K562 (cell line): ENCODE measurements around the gene LMNA. TPM values are rescaled to one million over a fixed set of nuclear protein-coding genes. Genes with fewer than 3 reads are reported as not detected.

Experiments used
- ATAC-seq: fragments of 200-7000 bp; cut with Tn5 transposase; 3 replicates; pipeline ENCODE4 v1.9.1; 2020; ENCODE audit warnings: moderate library complexity
- BruUV-seq: library from RNA; stranded (reverse); fragments of 400-500 nt; replicated peaks from 2 replicates; lab custom pipeline; 2021; lab: Mats Ljungman, UMichigan
- CTCF ChIA-PET: fragments of 300-600 bp; formaldehyde crosslinking; extraction: SDS; loops from one replicate; lab custom pipeline; 2021; ENCODE audit warnings: low intra/inter-chr PET ratio; lab: Yijun Ruan, JAX
- POLR2A ChIA-PET: fragments of 300-600, 350-650 bp; sonication (Branson Sonifier 250); formaldehyde crosslinking; extraction: SDS; loops from one replicate; lab custom pipeline; 2021; ENCODE audit warnings: antibody characterized with exemption, inconsistent platforms; lab: Yijun Ruan, JAX
- DNase-seq, 4 experiments: peaks; one replicate each; pipeline versions ENCODE4 v3.0.0 to v3.0.0-alpha.2; 2011 to 2018; ENCODE audit warnings: low spot score in 3 of 4, mixed read lengths in 3 of 4; ENCODE audit errors: extremely low read depth in 1 of 4
- FAIRE-seq: peaks from 2 replicates; lab custom pipeline; 2011; peaks lifted over from hg19 to GRCh38; lab: Jason Lieb, UNC
- H2AFZ ChIP-seq: 2 replicates; pipeline ENCODE4 v1.6.0; 2011; ENCODE audit warnings: low read depth, low read length, control low read depth, inconsistent platforms
- H3K27ac ChIP-seq: fragments of 200-600 bp; 3 replicates; pipeline ENCODE4 v1.8.0; 2011; ENCODE audit warnings: low read depth, mild to moderate bottlenecking, control low read depth, inconsistent platforms, low read length, moderate library complexity, mixed read lengths; ENCODE audit errors: extremely low read depth
- H3K27me3 ChIP-seq, 2 experiments: fragments of 300-600 bp in 1 of 2; 2 replicates in 1 of 2; 3 replicates in 1 of 2; pipeline versions ENCODE4 v1.6.0 to v1.8.0; 2011; ENCODE audit warnings: inconsistent platforms in 2 of 2, low read length in 2 of 2, mild to moderate bottlenecking in 1 of 2, mixed read lengths in 1 of 2, moderate library complexity in 1 of 2; ENCODE audit not compliant: control insufficient read depth in 2 of 2, insufficient read depth in 2 of 2
- H3K36me3 ChIP-seq: fragments of 300-600 bp; 3 replicates; pipeline ENCODE4 v1.8.0; 2011; ENCODE audit warnings: mild to moderate bottlenecking, low read length, inconsistent platforms; ENCODE audit not compliant: control insufficient read depth, insufficient read depth
- H3K4me1 ChIP-seq, 2 experiments: fragments of 200-600 bp in 1 of 2; replicated peaks in 1 of 2; 2 replicates in 1 of 2; 3 replicates in 1 of 2; pipeline versions ENCODE4 v1.5.1 to v1.8.0; 2011; ENCODE audit warnings: inconsistent platforms in 2 of 2, low read length in 2 of 2, mild to moderate bottlenecking in 1 of 2, mixed read lengths in 1 of 2, moderate library complexity in 1 of 2; ENCODE audit not compliant: control insufficient read depth in 2 of 2, insufficient read depth in 2 of 2
- H3K4me2 ChIP-seq: 2 replicates; pipeline ENCODE4 v1.6.1; 2011; ENCODE audit warnings: low read length, control low read depth, inconsistent platforms, mixed read lengths; ENCODE audit not compliant: insufficient read depth
- H3K4me3 ChIP-seq: fragments of 200-600 bp; sonication (generic), shearing (Covaris generic); 2 replicates; pipeline ENCODE4 v1.5.1; 2016; ENCODE audit warnings: control low read depth, inconsistent platforms
- H3K79me2 ChIP-seq: fragments of 200-600 bp; 3 replicates; pipeline ENCODE4 v1.8.0; 2011; ENCODE audit warnings: low read length, inconsistent platforms; ENCODE audit not compliant: control insufficient read depth, insufficient read depth
- H3K9ac ChIP-seq, 2 experiments: 2 replicates each; pipeline versions ENCODE4 v1.6.0 to v1.6.1; 2011; ENCODE audit warnings: low read depth in 2 of 2, low read length in 2 of 2, control low read depth in 1 of 2, inconsistent platforms in 1 of 2, mild to moderate bottlenecking in 1 of 2, mixed read lengths in 1 of 2; ENCODE audit not compliant: insufficient read depth in 1 of 2
- H3K9me1 ChIP-seq: one replicate; pipeline ENCODE4 v1.6.0; 2011; ENCODE audit warnings: inconsistent platforms, mild to moderate bottlenecking, low read length, moderate library complexity; ENCODE audit not compliant: control insufficient read depth, insufficient read depth
- H3K9me3 ChIP-seq: replicated peaks from 2 replicates; pipeline ENCODE4 v1.5.1; 2011; ENCODE audit warnings: low read depth, low read length, inconsistent platforms; ENCODE audit not compliant: control insufficient read depth, insufficient read depth
- H4K20me1 ChIP-seq: replicated peaks from 2 replicates; pipeline ENCODE4 v1.6.1; 2011; ENCODE audit warnings: low read length, inconsistent platforms, mixed read lengths; ENCODE audit not compliant: control insufficient read depth, insufficient read depth
- BCL6 ChIP-seq: fragments of 250-450 bp; sonication (Bioruptor Pico); IDR thresholded peaks from 2 replicates; pipeline ENCODE4 v1.4.0; 2020
- CREB5 ChIP-seq: fragments of 250-450 bp; sonication (Bioruptor Pico); IDR thresholded peaks from 2 replicates; pipeline ENCODE4 v1.5.0; 2020; ENCODE audit warnings: mild to moderate bottlenecking
- GABPB2 ChIP-seq: fragments of 250-450 bp; sonication (Bioruptor Pico); conservative IDR thresholded peaks from 2 replicates; pipeline ENCODE4 v1.5.1; 2021; ENCODE audit warnings: mild to moderate bottlenecking
- MTA2 ChIP-seq: fragments of 450-650 bp; IDR thresholded peaks from 2 replicates; pipeline ENCODE4 v1.6.1; 2016; ENCODE audit warnings: low read depth
- NFIC ChIP-seq: fragments of 450-650 bp; IDR thresholded peaks from 2 replicates; pipeline ENCODE4 v1.6.1; 2017; ENCODE audit warnings: mild to moderate bottlenecking, inconsistent platforms
- ZNF133 ChIP-seq: fragments of 250-450 bp; sonication (Bioruptor Pico); IDR thresholded peaks from 2 replicates; pipeline ENCODE4 v1.4.0; 2020; ENCODE audit warnings: mild to moderate bottlenecking
- ZNF76 ChIP-seq: fragments of 250-450 bp; sonication (Bioruptor Pico); IDR thresholded peaks from 2 replicates; pipeline ENCODE4 v1.4.0; 2020; ENCODE audit warnings: mild to moderate bottlenecking, moderate library complexity, borderline replicate concordance
- WGBS: fragments of 100-300 bp; shearing (Covaris generic); methylation state at CpG from one replicate; pipeline ENCODE4 v1.1.6; 2016; ENCODE audit warnings: low coverage, mixed read lengths; ENCODE audit not compliant: insufficient coverage; ENCODE audit errors: missing lambda C conversion rate; 5-methylcytosine and 5-hydroxymethylcytosine counted together
- in situ Hi-C: fragments of 300-500 bp; cut with MboI; formaldehyde crosslinking; loops from 4 replicates; pipeline ENCODE4 v1.15.0; 2018; ENCODE audit warnings: inconsistent platforms, mixed read lengths
- intact Hi-C: fragments of 100-400 bp; cut with micrococcal nuclease; formaldehyde crosslinking; loops from 2 replicates; pipeline ENCODE4 v1.14.2; 2022
- polyA plus RNA-seq, 8 experiments: library from polyadenylated mRNA; depleted of rRNA in 4 of 8; stranded (reverse) in 5 of 8; unstranded in 3 of 8; fragments of >200 nt; fragmentation: Nextera tagmentation in 2 of 8; fragmentation: Illumina TruSeq in 1 of 8; extraction: Ambion mirVana in 2 of 8; extraction: Trizol in 1 of 8; gene quantifications; 2 replicates each; pipeline versions ENCODE4 v1.2.1 to v1.2.3, GENCODE V29; 2011 to 2014; ENCODE audit warnings: inconsistent platforms in 1 of 8, missing spikeins in 1 of 8
- total RNA-seq, 7 experiments: library from RNA; depleted of rRNA in 6 of 7; stranded (reverse); fragments of >200 nt in 6 of 7; fragmentation: Illumina TruSeq in 2 of 7; extraction: Trizol in 2 of 7; gene quantifications; 2 replicates each; pipeline versions ENCODE4 v1.2.1 to v1.2.3, GENCODE V29; 2011 to 2021; ENCODE audit warnings: low replicate concordance in 1 of 7

LMNA gene
- total and polyA plus RNA-seq, 9 of the 15 experiments (the other 6 are each of a cell fraction or from before 2014, with no cell fraction given), result 1.00 to 347 (median 88.2) TPM

DNA sequence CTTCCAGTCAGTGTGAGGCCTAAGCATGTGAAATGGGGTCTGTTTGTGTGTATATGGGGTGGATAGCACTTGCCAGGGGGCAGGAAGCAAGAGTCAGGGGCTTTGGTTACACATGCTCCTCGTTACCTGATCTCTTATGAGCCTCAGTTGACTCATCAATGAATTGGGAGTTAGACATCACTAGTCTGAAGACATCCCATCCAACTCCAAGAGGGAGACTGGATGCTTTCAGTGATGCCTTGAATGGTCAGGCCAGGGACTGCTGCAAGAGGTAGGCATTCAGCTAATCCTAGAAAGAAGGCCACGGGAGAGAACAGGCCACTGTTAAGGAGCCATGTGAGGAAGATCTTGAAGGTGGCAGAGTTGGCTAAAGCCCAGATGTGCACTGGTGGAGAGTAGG, 47.2 kb upstream of the LMNA start:
- 26% methylated on average over 2 of the region's 2 CpGs for WGBS
- DNase-seq (no peak), FAIRE-seq (peak; percentile 19), ATAC-seq (no peak)
- no peaks in the 10 kb centered on the region for H3K27me3 ChIP-seq
- H4K20me1 ChIP-seq, result no peaks in the 10 kb centered on the region
- intact Hi-C loops, result loop anchor here (5.0 kb wide), 3 partner anchors 40 to 330 kb away; no protein-coding TSS in a partner anchor
- H3K27ac ChIP-seq, result no peak overlapping the region
- no peak overlapping the region for H3K4me2 ChIP-seq
- H3K9me1 ChIP-seq, result no peaks in the 10 kb centered on the region
- no peak for TF ChIP-seq ZNF133 (CRISPR knock-in tag)
- no peak for TF ChIP-seq GABPB2
- no peak for TF ChIP-seq MTA2
- no peak for TF ChIP-seq CREB5 (CRISPR knock-in tag)
- no peak for TF ChIP-seq BCL6
- no peak for TF ChIP-seq ZNF76
- TF ChIP-seq NFIC, result no peak
- no peaks in the 10 kb centered on the region for H3K36me3 ChIP-seq
- ChIA-PET CTCF (interaction anchor here (1.0 to 1.2 kb wide), 2 partner anchors 105 to 129 kb away, joined by 5 read pairs; no protein-coding TSS in a partner anchor), POLR2A (interaction anchor here (1.0 to 2.5 kb wide), 2 partner anchors 8 to 92 kb away, joined by 7 to 9 read pairs; no protein-coding TSS in a partner anchor)
- no peak overlapping the region for H2AFZ ChIP-seq
- BruUV-seq, result no TSS peak
- H3K4me1 ChIP-seq, result peaks cover 6 to 11% of the 10 kb centered on the region in 2 experiments; a peak in 4 of 5 replicates
- no peaks in the 10 kb centered on the region for H3K9me3 ChIP-seq
- in situ Hi-C loops, result loop anchor here (5.0 kb wide), 1 partner anchor 135 kb away; the partner anchor contains the start of gene KHDC4
- H3K79me2 ChIP-seq, result no peaks in the 10 kb centered on the region
- H3K9ac ChIP-seq, result no peak overlapping the region; a peak in 1 of 4 replicates
- H3K4me3 ChIP-seq, result no peak overlapping the region
